SK-N-SH (cell line): ENCODE measurements around the gene TFDP2. TPM values are rescaled to one million over a fixed set of nuclear protein-coding genes. Genes with fewer than 3 reads are reported as not detected.
"Not testable (repeated sequence)": the region's sequence is repeated elsewhere in the genome, so short reads cannot be mapped to it uniquely, and the experiment has no call there.

Experiments
- CTCF ChIA-PET: fragments of 300-600, 350-600 bp; formaldehyde crosslinking; extraction: SDS; loops from one replicate; lab custom pipeline; 2021; lab: Yijun Ruan, JAX
- POLR2A ChIA-PET: fragments of 350-600 bp; sonication (Branson Sonifier 250); formaldehyde crosslinking; extraction: SDS; loops from one replicate; lab custom pipeline; 2020; ENCODE audit warnings: antibody characterized with exemption, inconsistent platforms; lab: Yijun Ruan, JAX
- DNase-seq: peaks from one replicate; pipeline ENCODE4 v3.0.0; 2012
- H2AFZ ChIP-seq: fragments of 200-600 bp; sonication (generic); 2 replicates; pipeline ENCODE4 v1.8.1; 2016; ENCODE audit warnings: antibody characterized with exemption, mild to moderate bottlenecking, low read depth
- H3F3A ChIP-seq: fragments of 200-600 bp; sonication (generic); replicated peaks from 2 replicates; pipeline ENCODE3; 2016; ENCODE audit warnings: antibody characterized with exemption, mild to moderate bottlenecking; ENCODE audit not compliant: insufficient read depth
- H3K27ac ChIP-seq, 2 experiments: fragments of 200-500 bp in 1 of 2; fragments of 200-600 bp in 1 of 2; sonication (Bioruptor generic) in 1 of 2; sonication (generic), shearing (Covaris generic) in 1 of 2; 2 replicates each; pipeline versions ENCODE4 v1.5.1 to v1.6.1; 2014 to 2016; ENCODE audit warnings: low read depth in 2 of 2, inconsistent platforms in 1 of 2, low read length in 1 of 2, mild to moderate bottlenecking in 1 of 2, mixed read lengths in 1 of 2
- H3K27me3 ChIP-seq: fragments of 200-600 bp; sonication (generic), shearing (Covaris generic); 2 replicates; pipeline ENCODE4 v1.6.1; 2016; ENCODE audit warnings: mixed run types; ENCODE audit not compliant: insufficient read depth
- H3K36me3 ChIP-seq, 2 experiments: fragments of 200-500 bp in 1 of 2; fragments of 200-600 bp in 1 of 2; sonication (Bioruptor generic) in 1 of 2; sonication (generic) in 1 of 2; replicated peaks in 1 of 2; 2 replicates each; pipeline versions ENCODE3 to v1.5.1; 2014 to 2016; ENCODE audit warnings: low read length in 1 of 2, mild to moderate bottlenecking in 1 of 2; ENCODE audit not compliant: insufficient read depth in 2 of 2, control insufficient read depth in 1 of 2
- H3K4me1 ChIP-seq, 2 experiments: fragments of 200-500 bp in 1 of 2; fragments of 200-600 bp in 1 of 2; sonication (Bioruptor generic) in 1 of 2; sonication (generic), shearing (Covaris generic) in 1 of 2; 2 replicates each; pipeline versions ENCODE4 v1.5.1 to v1.6.1; 2014 to 2016; ENCODE audit warnings: low read depth in 1 of 2, low read length in 1 of 2, mixed run types in 1 of 2; ENCODE audit not compliant: insufficient read depth in 2 of 2, control insufficient read depth in 1 of 2
- H3K4me2 ChIP-seq: fragments of 200-600 bp; sonication (generic), shearing (Covaris generic); 2 replicates; pipeline ENCODE4 v1.6.1; 2017; ENCODE audit warnings: mixed run types
- H3K4me3 ChIP-seq, 2 experiments: fragments of 200-500 bp in 1 of 2; fragments of 200-600 bp in 1 of 2; sonication (Bioruptor generic) in 1 of 2; sonication (generic), shearing (Covaris generic) in 1 of 2; 2 replicates each; pipeline versions ENCODE4 v1.5.1 to v1.8.1; 2014 to 2016; ENCODE audit warnings: low read depth in 2 of 2, inconsistent platforms in 1 of 2, low read length in 1 of 2, mild to moderate bottlenecking in 1 of 2, mixed read lengths in 1 of 2, moderate library complexity in 1 of 2
- H3K79me2 ChIP-seq: fragments of 200-600 bp; sonication (generic); 2 replicates; pipeline ENCODE4 v1.8.1; 2017; ENCODE audit warnings: mild to moderate bottlenecking; ENCODE audit not compliant: insufficient read depth
- H3K9ac ChIP-seq: fragments of 200-600 bp; sonication (generic); 2 replicates; pipeline ENCODE4 v1.6.1; 2017; ENCODE audit warnings: mixed run types
- H3K9me2 ChIP-seq: fragments of 200-600 bp; sonication (generic); 2 replicates; pipeline ENCODE4 v1.6.1; 2017; ENCODE audit warnings: mixed run types
- H3K9me3 ChIP-seq: fragments of 200-600 bp; sonication (generic); 2 replicates; pipeline ENCODE4 v1.6.1; 2017; ENCODE audit warnings: mixed run types, mild to moderate bottlenecking, moderate library complexity
- H4K20me1 ChIP-seq: fragments of 200-600 bp; sonication (generic); 2 replicates; pipeline ENCODE4 v1.6.1; 2017; ENCODE audit warnings: mild to moderate bottlenecking, mixed run types; ENCODE audit not compliant: insufficient read depth
- CHD2 ChIP-seq: fragments of 150-350 bp; IDR thresholded peaks from 2 replicates; pipeline ENCODE4 v1.6.1; 2018; ENCODE audit warnings: low read length; ENCODE audit not compliant: partially characterized antibody
- ELF1 ChIP-seq: IDR thresholded peaks from 2 replicates; pipeline ENCODE4 v1.4.0; 2012
- FOSL2 ChIP-seq: IDR thresholded peaks from 2 replicates; pipeline ENCODE4 v1.4.0; 2012; ENCODE audit warnings: low read depth, mild to moderate bottlenecking, moderate library complexity, borderline replicate concordance
- GABPA ChIP-seq: IDR thresholded peaks from 2 replicates; pipeline ENCODE4 v1.4.0; 2012; ENCODE audit warnings: low read depth, mild to moderate bottlenecking
- MEF2A ChIP-seq: IDR thresholded peaks from 2 replicates; pipeline ENCODE4 v1.4.0; 2012; ENCODE audit warnings: low read depth, borderline replicate concordance
- NFIC ChIP-seq: IDR thresholded peaks from 2 replicates; pipeline ENCODE4 v1.4.0; 2012; ENCODE audit warnings: borderline replicate concordance
- RFX5 ChIP-seq: IDR thresholded peaks from 2 replicates; pipeline ENCODE4 v1.6.1; 2012; ENCODE audit warnings: mild to moderate bottlenecking, improper control_type of control experiment, low read length
- SIN3A ChIP-seq: IDR thresholded peaks from 2 replicates; pipeline ENCODE4 v1.6.1; 2012; ENCODE audit warnings: low read depth, mild to moderate bottlenecking, low read length, moderate library complexity, borderline replicate concordance
- SMC3 ChIP-seq: IDR thresholded peaks from 2 replicates; pipeline ENCODE4 v1.6.1; 2012; ENCODE audit warnings: low read depth, low read length, improper control_type of control experiment
- TEAD4 ChIP-seq: IDR thresholded peaks from 2 replicates; pipeline ENCODE4 v1.4.0; 2012; ENCODE audit warnings: mild to moderate bottlenecking, borderline replicate concordance; ENCODE audit not compliant: insufficient read depth
- WGBS: methylation state at CpG from one replicate; pipeline ENCODE4 v1.1.6; 2017; ENCODE audit warnings: low lambda C conversion rate; 5-methylcytosine and 5-hydroxymethylcytosine counted together
- polyA plus RNA-seq, 3 experiments: library from polyadenylated mRNA; depleted of rRNA; stranded (reverse); fragments of >200 nt; gene quantifications; 2 replicates each; pipeline ENCODE4 v1.2.3, GENCODE V29; 2012
- TF ChIP-seq, protein P1 (sequence below): IDR thresholded peaks from 2 replicates; pipeline ENCODE4 v1.6.1; 2012; ENCODE audit warnings: mild to moderate bottlenecking, low read depth, low read length, moderate library complexity
- TF ChIP-seq, protein P2 (sequence below): fragments of 150-350 bp; IDR thresholded peaks from 2 replicates; pipeline ENCODE4 v1.6.1; 2016; ENCODE audit warnings: mild to moderate bottlenecking, low read depth, low read length
- TF ChIP-seq, protein P3 (sequence below): IDR thresholded peaks from 2 replicates; pipeline ENCODE4; 2012
- TF ChIP-seq, protein P4 (sequence below): IDR thresholded peaks from 2 replicates; pipeline ENCODE4 v1.4.0; 2012; ENCODE audit warnings: low read depth, borderline replicate concordance

The TFDP2 gene
- polyA plus RNA-seq, 1 of the 3 experiments (the other 2 are of a cell fraction), result 8.6 TPM

DNA sequence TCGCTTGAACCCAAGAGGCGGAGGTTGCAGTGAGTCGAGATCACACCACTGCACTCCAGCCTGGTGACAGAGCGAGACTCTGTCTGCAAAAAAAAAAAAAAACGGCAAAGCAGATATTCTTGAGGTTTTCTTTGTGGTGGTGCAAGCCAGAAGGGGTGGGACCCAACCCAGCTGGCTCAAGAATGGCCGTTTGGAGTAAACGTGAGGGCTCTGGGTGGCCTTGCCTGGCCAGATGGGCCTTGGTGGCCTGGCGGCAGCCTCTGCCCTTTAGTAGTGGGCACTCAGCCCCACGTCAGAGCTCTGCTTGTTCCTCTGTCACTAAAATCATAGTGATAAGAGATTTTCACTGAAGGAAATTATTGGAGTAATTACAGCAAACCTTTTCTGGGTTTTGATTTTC is 222.4 kb downstream of the TFDP2 start (continued):
- TF ChIP-seq, protein P1, sequence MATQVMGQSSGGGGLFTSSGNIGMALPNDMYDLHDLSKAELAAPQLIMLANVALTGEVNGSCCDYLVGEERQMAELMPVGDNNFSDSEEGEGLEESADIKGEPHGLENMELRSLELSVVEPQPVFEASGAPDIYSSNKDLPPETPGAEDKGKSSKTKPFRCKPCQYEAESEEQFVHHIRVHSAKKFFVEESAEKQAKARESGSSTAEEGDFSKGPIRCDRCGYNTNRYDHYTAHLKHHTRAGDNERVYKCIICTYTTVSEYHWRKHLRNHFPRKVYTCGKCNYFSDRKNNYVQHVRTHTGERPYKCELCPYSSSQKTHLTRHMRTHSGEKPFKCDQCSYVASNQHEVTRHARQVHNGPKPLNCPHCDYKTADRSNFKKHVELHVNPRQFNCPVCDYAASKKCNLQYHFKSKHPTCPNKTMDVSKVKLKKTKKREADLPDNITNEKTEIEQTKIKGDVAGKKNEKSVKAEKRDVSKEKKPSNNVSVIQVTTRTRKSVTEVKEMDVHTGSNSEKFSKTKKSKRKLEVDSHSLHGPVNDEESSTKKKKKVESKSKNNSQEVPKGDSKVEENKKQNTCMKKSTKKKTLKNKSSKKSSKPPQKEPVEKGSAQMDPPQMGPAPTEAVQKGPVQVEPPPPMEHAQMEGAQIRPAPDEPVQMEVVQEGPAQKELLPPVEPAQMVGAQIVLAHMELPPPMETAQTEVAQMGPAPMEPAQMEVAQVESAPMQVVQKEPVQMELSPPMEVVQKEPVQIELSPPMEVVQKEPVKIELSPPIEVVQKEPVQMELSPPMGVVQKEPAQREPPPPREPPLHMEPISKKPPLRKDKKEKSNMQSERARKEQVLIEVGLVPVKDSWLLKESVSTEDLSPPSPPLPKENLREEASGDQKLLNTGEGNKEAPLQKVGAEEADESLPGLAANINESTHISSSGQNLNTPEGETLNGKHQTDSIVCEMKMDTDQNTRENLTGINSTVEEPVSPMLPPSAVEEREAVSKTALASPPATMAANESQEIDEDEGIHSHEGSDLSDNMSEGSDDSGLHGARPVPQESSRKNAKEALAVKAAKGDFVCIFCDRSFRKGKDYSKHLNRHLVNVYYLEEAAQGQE, result no peak
- TF ChIP-seq ELF1 (no peak), CHD2 (no peak)

DNA sequence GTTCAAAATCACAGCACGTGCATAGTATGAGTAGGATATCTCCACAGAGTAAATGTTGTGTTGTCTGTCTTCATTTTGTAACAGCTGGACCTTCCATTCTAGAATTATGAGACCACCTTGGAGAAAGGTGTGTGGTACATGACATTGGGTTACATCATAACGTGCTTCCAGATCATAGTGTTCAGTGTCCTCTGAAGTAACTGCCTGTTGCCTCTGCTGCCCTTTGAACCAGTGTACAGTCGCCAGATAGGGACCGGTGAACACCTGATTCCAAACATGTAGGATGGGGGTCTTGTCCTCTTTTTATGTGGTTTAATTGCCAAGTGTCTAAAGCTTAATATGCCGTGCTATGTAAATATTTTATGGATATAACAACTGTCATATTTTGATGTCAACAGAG is 223.7 kb downstream of the TFDP2 start:
- H3K9me2 ChIP-seq, result not testable (repeated sequence)

DNA sequence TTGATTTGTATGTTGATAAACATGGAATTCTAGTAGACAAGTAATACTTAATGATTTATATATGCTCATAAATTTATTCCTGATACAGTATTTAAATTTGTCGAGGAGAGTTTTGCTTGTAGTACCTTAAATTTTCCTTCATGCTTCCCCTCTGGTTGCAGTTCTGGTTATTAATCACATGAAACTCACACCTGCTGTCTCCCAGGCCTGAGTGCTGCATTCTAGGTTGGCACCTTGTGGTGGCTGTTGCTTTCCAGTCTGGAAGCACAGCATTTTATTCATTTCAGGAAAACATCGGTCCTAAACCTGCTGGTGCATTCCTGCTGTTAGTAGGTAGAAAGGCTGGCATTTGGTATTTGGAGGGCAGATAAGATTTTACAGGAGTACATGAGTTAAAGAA is 228.0 kb downstream of the TFDP2 start:
- H3K79me2 ChIP-seq, result no peaks in the 10 kb centered on the region
- no peaks in the 10 kb centered on the region for H4K20me1 ChIP-seq
- H3K9me3 ChIP-seq, result no peaks in the 10 kb centered on the region
- no peaks in the 10 kb centered on the region for H3K9me2 ChIP-seq
- CTCF ChIA-PET, result no interaction called here
- no peak overlapping the region for H3K4me3 ChIP-seq
- peaks cover 12 to 27% of the 10 kb centered on the region in 2 experiments for H3K36me3 ChIP-seq
- H3K4me1 ChIP-seq, result peaks cover 0 to 2% of the 10 kb centered on the region in 2 experiments; a peak in 3 of 4 replicates
- 97% methylated on average over 2 of the region's 2 CpGs for WGBS
- no peak overlapping the region for H3K27ac ChIP-seq
- no peak overlapping the region for H3K4me2 ChIP-seq
- POLR2A ChIA-PET, result no interaction called here
- no peak for DNase-seq
- H3K27me3 ChIP-seq, result no peaks in the 10 kb centered on the region
- peaks cover 6% of the 10 kb centered on the region for H3F3A ChIP-seq
- H2AFZ ChIP-seq, result no peak overlapping the region
- H3K9ac ChIP-seq, result no peak overlapping the region
- TF ChIP-seq, protein P2, sequence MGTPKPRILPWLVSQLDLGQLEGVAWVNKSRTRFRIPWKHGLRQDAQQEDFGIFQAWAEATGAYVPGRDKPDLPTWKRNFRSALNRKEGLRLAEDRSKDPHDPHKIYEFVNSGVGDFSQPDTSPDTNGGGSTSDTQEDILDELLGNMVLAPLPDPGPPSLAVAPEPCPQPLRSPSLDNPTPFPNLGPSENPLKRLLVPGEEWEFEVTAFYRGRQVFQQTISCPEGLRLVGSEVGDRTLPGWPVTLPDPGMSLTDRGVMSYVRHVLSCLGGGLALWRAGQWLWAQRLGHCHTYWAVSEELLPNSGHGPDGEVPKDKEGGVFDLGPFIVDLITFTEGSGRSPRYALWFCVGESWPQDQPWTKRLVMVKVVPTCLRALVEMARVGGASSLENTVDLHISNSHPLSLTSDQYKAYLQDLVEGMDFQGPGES, result no peak
- no peak for TF ChIP-seq SMC3
- TF ChIP-seq, protein P3, sequence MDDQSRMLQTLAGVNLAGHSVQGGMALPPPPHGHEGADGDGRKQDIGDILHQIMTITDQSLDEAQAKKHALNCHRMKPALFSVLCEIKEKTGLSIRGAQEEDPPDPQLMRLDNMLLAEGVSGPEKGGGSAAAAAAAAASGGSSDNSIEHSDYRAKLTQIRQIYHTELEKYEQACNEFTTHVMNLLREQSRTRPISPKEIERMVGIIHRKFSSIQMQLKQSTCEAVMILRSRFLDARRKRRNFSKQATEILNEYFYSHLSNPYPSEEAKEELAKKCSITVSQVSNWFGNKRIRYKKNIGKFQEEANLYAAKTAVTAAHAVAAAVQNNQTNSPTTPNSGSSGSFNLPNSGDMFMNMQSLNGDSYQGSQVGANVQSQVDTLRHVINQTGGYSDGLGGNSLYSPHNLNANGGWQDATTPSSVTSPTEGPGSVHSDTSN, result no peak
- no peak for TF ChIP-seq SIN3A
- TF ChIP-seq CHD2, result no peak
- no peak for TF ChIP-seq TEAD4
- TF ChIP-seq RFX5, result no peak
- TF ChIP-seq, protein P4, sequence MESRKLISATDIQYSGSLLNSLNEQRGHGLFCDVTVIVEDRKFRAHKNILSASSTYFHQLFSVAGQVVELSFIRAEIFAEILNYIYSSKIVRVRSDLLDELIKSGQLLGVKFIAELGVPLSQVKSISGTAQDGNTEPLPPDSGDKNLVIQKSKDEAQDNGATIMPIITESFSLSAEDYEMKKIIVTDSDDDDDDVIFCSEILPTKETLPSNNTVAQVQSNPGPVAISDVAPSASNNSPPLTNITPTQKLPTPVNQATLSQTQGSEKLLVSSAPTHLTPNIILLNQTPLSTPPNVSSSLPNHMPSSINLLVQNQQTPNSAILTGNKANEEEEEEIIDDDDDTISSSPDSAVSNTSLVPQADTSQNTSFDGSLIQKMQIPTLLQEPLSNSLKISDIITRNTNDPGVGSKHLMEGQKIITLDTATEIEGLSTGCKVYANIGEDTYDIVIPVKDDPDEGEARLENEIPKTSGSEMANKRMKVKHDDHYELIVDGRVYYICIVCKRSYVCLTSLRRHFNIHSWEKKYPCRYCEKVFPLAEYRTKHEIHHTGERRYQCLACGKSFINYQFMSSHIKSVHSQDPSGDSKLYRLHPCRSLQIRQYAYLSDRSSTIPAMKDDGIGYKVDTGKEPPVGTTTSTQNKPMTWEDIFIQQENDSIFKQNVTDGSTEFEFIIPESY, result no peak
- no peak for TF ChIP-seq NFIC
- TF ChIP-seq MEF2A, result no peak
- TF ChIP-seq, protein P1, result no peak
- TF ChIP-seq FOSL2, result no peak
- TF ChIP-seq GABPA, result no peak

More for the DNA sequence above, 223.7 kb downstream of the TFDP2 start:
- peaks cover 12 to 16% of the 10 kb centered on the region in 2 experiments for H3K36me3 ChIP-seq
- H3K27me3 ChIP-seq, H3K79me2 ChIP-seq, H4K20me1 ChIP-seq, DNase-seq, H3K27ac ChIP-seq, H2AFZ ChIP-seq, H3K4me2 ChIP-seq, H3K4me3 ChIP-seq, POLR2A ChIA-PET, H3K9me3 ChIP-seq, H3F3A ChIP-seq, CTCF ChIA-PET, H3K9ac ChIP-seq, H3K4me1 ChIP-seq: not testable (repeated sequence)
- WGBS, result 91% methylated on average over 5 of the region's 5 CpGs
